HCEC 1CT (cell line): Measurements from ENCODE around the gene ZNF225.
A peak's percentile ranks its signal among the peaks of the same experiment; 100 is the strongest.
"Not testable (repeated sequence)": the region's sequence is repeated elsewhere in the genome, so short reads cannot be mapped to it uniquely, and the experiment has no call there.

Experiments used
- DNase-seq: peaks from one replicate; pipeline ENCODE4 v3.0.0-alpha.2; 2017

Gene ZNF225

DNA sequence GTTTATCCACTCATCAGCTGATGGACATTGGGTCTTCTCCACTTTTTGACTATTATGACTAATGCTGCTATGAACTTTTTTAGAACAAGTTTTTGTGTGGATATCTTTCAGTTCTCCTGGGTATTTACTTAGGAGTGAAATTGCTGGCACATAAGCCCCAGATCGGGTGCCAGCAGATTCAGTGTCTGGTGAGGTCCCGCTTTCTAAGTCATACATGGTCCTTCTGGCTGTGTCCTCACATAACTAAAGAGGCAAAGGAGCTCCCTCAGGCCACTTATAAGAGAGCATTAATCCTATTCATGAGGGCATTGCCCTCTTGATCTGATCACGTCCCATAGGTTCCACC lies 51.1 kb downstream of the ZNF225 start:
- DNase-seq: no peak

DNA sequence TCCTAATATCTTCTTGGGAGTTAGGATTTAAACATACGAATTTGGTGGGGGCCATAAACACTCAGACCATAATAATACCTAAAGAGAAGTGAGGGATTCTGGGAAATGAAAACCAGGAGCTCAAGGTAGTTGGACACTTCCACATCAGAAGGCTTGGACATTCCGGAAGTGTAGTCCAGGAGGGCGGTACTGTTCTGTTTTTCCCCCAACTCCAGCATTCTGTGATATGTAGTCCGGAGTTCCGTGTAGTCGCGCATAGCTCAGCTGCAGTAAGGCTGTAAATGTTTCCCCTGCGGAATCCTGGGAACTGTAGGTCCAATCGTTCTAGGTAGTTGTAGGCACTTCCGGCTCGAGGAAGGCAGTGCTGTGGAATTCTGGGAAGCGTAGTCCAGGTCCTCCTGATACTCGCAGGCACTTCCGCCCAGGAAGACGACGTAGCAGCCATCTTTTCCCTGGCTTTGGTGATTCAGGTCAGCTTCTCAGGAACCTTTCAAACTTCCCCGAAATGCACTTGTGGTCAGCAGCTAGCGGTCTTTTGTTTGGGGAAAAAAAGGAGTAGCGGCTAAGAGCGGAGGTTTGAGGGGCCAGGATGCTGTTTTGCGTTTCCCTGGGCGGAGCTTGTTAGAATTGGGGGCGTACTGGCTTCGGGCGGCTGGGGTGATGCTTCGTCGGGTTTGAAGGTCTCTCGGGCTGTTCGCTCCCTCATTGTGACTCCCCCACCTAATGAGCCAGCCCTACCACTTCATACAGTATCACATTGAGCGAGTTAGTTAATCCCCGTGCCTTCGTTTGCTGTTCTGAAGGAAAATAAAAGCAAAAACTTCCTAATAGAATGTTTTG lies 51.7 kb downstream of the ZNF225 start, which contains the start of gene ZNF226:
TSS of gene ZNF226 (plus strand) at position 428 of the 840 bp plus-strand sequence. CDS start 4,981 bp downstream, outside the sequence.
- DNase-seq: peak; percentile 100

DNA sequence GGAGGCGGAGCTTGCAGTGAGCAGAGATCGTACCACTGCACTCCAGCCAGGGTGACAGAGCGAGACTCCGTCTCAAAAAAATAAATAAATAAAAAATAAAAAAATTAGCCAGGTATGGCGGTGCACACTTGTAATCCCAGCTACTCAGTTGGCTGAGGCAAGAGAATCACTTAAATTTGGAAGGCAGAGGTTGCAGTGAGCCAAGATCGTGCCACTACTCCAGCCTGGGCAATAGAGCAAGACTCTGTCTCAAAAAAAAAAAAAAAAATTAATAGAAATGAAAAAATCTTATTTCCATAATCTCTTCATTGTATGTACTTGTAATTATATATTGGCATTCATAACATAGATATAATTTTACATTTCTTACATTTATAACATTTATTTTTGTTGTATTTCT lies 57.5 kb downstream of the ZNF225 start:
- DNase-seq: not testable (repeated sequence)

GRCh38 chr19:44176590-44176989 lies 63.4 kb downstream of the ZNF225 start:
- DNase-seq: no peak

GRCh38 chr19:44180968-44181367 lies 67.8 kb downstream of the ZNF225 start:
- no peak for DNase-seq

DNA sequence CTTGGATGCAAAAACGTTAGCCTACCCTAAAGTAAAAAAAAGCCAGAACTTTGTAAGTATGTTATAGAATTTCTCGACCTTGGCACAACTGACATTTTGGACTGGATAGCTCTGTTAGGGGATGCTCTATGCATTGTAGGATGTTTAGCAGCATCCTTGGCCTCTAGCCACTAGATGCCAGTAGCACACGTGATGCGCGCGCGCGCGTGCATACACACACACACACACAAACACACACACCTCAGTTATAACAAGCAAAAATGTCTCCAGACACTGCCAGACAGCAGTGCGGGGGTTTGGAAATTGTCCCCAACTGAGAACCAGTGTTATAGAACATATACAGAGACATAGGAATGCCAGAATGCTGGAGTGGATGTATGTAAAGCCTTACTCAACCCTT lies 68.9 kb downstream of the ZNF225 start:
- no peak for DNase-seq
